HepG2 (cell line): ENCODE results near the gene CELF4.

ENCODE experiments used
- FOXP1 ChIP-seq, 2 experiments: fragments of 450-650 bp in 1 of 2; IDR thresholded peaks; 2 replicates each; pipeline ENCODE4 v1.6.1; 2017 to 2018; ENCODE audit warnings: antibody characterized with exemption in 1 of 2
- JUN ChIP-seq: sonication (generic); formaldehyde crosslinking; IDR thresholded peaks from 2 replicates; pipeline ENCODE4 v1.4.0; 2020; ENCODE audit warnings: mild to moderate bottlenecking, missing genetic modification reagents
- POLR2AphosphoS5 ChIP-seq: IDR thresholded peaks from 2 replicates; pipeline ENCODE4 v1.6.1; 2012; ENCODE audit warnings: low read depth, low read length
- RAD21 ChIP-seq: fragments of 450-650 bp; formaldehyde crosslinking; IDR thresholded peaks from 2 replicates; pipeline ENCODE4 v1.5.0; 2020; ENCODE audit warnings: mild to moderate bottlenecking
- ZNF883 ChIP-seq: sonication (generic); formaldehyde crosslinking; IDR thresholded peaks from 2 replicates; pipeline ENCODE4 v1.5.1; 2020; ENCODE audit warnings: mild to moderate bottlenecking, missing genetic modification reagents; ENCODE audit errors: not compliant biosample characterization
- ZSCAN9 ChIP-seq: IDR thresholded peaks from 2 replicates; pipeline ENCODE4 v1.6.1; 2016; ENCODE audit warnings: borderline replicate concordance
- TF ChIP-seq, protein P1 (sequence below): sonication (generic); formaldehyde crosslinking; IDR thresholded peaks from 2 replicates; pipeline ENCODE4 v1.5.0; 2020; ENCODE audit warnings: missing genetic modification reagents
- TF ChIP-seq, protein P2 (sequence below): sonication (generic); formaldehyde crosslinking; IDR thresholded peaks from 2 replicates; pipeline ENCODE4 v1.5.0; 2020; ENCODE audit warnings: mild to moderate bottlenecking, missing genetic modification reagents, moderate library complexity
- TF ChIP-seq, protein P3 (sequence below), 2 experiments: fragments of 450-650 bp in 1 of 2; sonication (generic) in 1 of 2; formaldehyde crosslinking; IDR thresholded peaks; 2 replicates each; pipeline versions ENCODE4 v1.5.0 to v1.8.0; 2020 to 2022; ENCODE audit warnings: mild to moderate bottlenecking in 1 of 2, missing genetic modification reagents in 1 of 2
- TF ChIP-seq, protein P4 (sequence below): IDR thresholded peaks from 2 replicates; pipeline ENCODE4 v1.6.1; 2012; ENCODE audit warnings: inconsistent platforms
- TF ChIP-seq, protein P5 (sequence below): sonication (generic); formaldehyde crosslinking; IDR thresholded peaks from 2 replicates; pipeline ENCODE4 v1.4.0; 2020; ENCODE audit warnings: missing genetic modification reagents
- TF ChIP-seq, protein P6 (sequence below): IDR thresholded peaks from 2 replicates; pipeline ENCODE4 v1.6.1; 2012; ENCODE audit warnings: low read depth, low read length, improper control_type of control experiment

DNA sequence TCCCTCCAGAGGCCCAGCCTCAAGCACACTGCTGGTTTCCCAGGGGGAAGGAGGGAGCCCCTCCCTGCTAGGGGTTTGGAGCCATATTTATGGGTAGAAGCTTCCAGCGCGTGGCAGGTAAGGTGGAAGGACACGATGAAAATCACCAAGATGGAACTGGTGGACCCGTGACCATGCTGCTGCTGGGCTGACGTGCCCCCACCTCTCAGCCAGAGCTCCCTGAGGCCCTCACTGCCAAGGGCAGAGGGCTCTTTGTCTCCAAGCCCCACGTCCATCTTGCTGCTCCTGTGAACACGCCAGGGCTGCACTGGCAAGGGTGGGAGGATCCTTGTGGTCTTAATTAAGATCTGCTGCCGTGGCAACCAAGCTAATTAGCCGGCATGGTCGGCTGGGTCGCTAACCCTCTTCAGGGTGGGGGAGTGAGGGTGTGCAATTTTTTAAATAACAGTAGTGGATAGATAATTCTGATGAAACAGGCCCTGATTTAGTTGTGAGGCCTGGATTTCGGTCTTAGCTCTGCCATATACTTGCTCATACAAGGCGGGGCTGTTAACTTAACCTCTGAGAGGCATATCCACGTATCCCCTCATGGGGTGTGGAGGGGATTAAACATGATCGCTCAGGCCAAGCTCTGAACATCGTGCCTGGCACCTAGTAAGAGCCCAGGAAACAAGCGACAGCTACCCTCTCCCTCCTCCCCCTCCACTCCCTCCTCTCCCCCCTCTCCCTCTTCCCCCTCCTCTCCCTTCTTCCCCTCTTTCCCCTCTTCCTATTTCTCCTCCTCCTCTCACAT is 232.8 kb downstream of the CELF4 start:
- TF ChIP-seq, protein P1, sequence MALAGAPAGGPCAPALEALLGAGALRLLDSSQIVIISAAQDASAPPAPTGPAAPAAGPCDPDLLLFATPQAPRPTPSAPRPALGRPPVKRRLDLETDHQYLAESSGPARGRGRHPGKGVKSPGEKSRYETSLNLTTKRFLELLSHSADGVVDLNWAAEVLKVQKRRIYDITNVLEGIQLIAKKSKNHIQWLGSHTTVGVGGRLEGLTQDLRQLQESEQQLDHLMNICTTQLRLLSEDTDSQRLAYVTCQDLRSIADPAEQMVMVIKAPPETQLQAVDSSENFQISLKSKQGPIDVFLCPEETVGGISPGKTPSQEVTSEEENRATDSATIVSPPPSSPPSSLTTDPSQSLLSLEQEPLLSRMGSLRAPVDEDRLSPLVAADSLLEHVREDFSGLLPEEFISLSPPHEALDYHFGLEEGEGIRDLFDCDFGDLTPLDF (CRISPR knock-in tag): no peak
- TF ChIP-seq FOXP1 (IDR thresholded peaks at IDR 0.05): no peak
- TF ChIP-seq FOXP1 (CRISPR knock-in tag; IDR thresholded peaks at IDR 0.05): no peak
- no peak for TF ChIP-seq ZSCAN9
- TF ChIP-seq, protein P2, sequence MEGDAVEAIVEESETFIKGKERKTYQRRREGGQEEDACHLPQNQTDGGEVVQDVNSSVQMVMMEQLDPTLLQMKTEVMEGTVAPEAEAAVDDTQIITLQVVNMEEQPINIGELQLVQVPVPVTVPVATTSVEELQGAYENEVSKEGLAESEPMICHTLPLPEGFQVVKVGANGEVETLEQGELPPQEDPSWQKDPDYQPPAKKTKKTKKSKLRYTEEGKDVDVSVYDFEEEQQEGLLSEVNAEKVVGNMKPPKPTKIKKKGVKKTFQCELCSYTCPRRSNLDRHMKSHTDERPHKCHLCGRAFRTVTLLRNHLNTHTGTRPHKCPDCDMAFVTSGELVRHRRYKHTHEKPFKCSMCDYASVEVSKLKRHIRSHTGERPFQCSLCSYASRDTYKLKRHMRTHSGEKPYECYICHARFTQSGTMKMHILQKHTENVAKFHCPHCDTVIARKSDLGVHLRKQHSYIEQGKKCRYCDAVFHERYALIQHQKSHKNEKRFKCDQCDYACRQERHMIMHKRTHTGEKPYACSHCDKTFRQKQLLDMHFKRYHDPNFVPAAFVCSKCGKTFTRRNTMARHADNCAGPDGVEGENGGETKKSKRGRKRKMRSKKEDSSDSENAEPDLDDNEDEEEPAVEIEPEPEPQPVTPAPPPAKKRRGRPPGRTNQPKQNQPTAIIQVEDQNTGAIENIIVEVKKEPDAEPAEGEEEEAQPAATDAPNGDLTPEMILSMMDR (CRISPR knock-in tag): no peak
- no peak for TF ChIP-seq ZNF883 (CRISPR knock-in tag)
- TF ChIP-seq, protein P3, sequence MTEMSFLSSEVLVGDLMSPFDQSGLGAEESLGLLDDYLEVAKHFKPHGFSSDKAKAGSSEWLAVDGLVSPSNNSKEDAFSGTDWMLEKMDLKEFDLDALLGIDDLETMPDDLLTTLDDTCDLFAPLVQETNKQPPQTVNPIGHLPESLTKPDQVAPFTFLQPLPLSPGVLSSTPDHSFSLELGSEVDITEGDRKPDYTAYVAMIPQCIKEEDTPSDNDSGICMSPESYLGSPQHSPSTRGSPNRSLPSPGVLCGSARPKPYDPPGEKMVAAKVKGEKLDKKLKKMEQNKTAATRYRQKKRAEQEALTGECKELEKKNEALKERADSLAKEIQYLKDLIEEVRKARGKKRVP (CRISPR knock-in tag; IDR thresholded peaks at IDR 0.05): no peak
- TF ChIP-seq, protein P4, sequence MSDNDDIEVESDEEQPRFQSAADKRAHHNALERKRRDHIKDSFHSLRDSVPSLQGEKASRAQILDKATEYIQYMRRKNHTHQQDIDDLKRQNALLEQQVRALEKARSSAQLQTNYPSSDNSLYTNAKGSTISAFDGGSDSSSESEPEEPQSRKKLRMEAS: no peak
- no peak for TF ChIP-seq JUN
- no peak for TF ChIP-seq RAD21
- TF ChIP-seq POLR2AphosphoS5: no peak
- TF ChIP-seq, protein P5, sequence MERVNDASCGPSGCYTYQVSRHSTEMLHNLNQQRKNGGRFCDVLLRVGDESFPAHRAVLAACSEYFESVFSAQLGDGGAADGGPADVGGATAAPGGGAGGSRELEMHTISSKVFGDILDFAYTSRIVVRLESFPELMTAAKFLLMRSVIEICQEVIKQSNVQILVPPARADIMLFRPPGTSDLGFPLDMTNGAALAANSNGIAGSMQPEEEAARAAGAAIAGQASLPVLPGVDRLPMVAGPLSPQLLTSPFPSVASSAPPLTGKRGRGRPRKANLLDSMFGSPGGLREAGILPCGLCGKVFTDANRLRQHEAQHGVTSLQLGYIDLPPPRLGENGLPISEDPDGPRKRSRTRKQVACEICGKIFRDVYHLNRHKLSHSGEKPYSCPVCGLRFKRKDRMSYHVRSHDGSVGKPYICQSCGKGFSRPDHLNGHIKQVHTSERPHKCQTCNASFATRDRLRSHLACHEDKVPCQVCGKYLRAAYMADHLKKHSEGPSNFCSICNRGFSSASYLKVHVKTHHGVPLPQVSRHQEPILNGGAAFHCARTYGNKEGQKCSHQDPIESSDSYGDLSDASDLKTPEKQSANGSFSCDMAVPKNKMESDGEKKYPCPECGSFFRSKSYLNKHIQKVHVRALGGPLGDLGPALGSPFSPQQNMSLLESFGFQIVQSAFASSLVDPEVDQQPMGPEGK (CRISPR knock-in tag): no peak
- TF ChIP-seq, protein P6, sequence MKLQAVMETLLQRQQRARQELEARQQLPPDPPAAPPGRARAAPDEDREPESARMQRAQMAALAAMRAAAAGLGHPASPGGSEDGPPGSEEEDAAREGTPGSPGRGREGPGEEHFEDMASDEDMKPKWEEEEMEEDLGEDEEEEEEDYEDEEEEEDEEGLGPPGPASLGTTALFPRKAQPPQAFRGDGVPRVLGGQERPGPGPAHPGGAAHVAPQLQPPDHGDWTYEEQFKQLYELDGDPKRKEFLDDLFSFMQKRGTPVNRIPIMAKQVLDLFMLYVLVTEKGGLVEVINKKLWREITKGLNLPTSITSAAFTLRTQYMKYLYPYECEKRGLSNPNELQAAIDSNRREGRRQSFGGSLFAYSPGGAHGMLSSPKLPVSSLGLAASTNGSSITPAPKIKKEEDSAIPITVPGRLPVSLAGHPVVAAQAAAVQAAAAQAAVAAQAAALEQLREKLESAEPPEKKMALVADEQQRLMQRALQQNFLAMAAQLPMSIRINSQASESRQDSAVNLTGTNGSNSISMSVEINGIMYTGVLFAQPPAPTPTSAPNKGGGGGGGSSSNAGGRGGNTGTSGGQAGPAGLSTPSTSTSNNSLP: no peak
